ENCODE measurements around the gene THBS2. TPM values are rescaled to one million over a fixed set of nuclear protein-coding genes. Genes with fewer than 3 reads are reported as not detected.
"Not testable (repeated sequence)": the region's sequence is repeated elsewhere in the genome, so short reads cannot be mapped to it uniquely, and the experiment has no call there.

THBS2 gene
- total RNA-seq, 2 experiments from 2014 or later: not detected

GRCh38 chr6:169269180-169270076, 15.8 kb upstream of the THBS2 start:
- no peaks in the 10 kb centered on the region for H3K27me3 Mint-ChIP-seq
- H3K36me3 Mint-ChIP-seq: no peaks in the 10 kb centered on the region
- no peak for DNase-seq
- CTCF ChIA-PET: no interaction called here
- POLR2A ChIA-PET: no interaction called here
- intact Hi-C loops (cut with micrococcal nuclease): no loop called here
- no peaks in the 10 kb centered on the region for H3K4me1 Mint-ChIP-seq (ENCODE audit: low read depth)
- H3K9me3 Mint-ChIP-seq: no peaks in the 10 kb centered on the region
- no peak overlapping the region for H3K4me3 Mint-ChIP-seq
- no peak overlapping the region for H3K27ac Mint-ChIP-seq

GRCh38 chr6:169268276-169268675, 14.6 kb upstream of the THBS2 start:
- CTCF ChIA-PET: no interaction called here
- intact Hi-C loops (cut with micrococcal nuclease): no loop called here
- H3K36me3 Mint-ChIP-seq: no peaks in the 10 kb centered on the region
- POLR2A ChIA-PET: no interaction called here
- H3K4me3 Mint-ChIP-seq: no peak overlapping the region
- H3K4me1 Mint-ChIP-seq (ENCODE audit: low read depth): no peaks in the 10 kb centered on the region
- no peaks in the 10 kb centered on the region for H3K9me3 Mint-ChIP-seq
- no peak for DNase-seq
- H3K27ac Mint-ChIP-seq: no peak overlapping the region
- no peaks in the 10 kb centered on the region for H3K27me3 Mint-ChIP-seq

- intact Hi-C loops (cut with micrococcal nuclease): no loop called here
- H3K9me3 Mint-ChIP-seq: no peaks in the 10 kb centered on the region
- ChIA-PET CTCF (no interaction called here), POLR2A (no interaction called here)
- H3K27me3 Mint-ChIP-seq: no peaks in the 10 kb centered on the region
- H3K27ac Mint-ChIP-seq: no peak overlapping the region
- H3K4me1 Mint-ChIP-seq (ENCODE audit: low read depth): no peaks in the 10 kb centered on the region
- no peaks in the 10 kb centered on the region for H3K36me3 Mint-ChIP-seq
- H3K4me3 Mint-ChIP-seq: no peak overlapping the region
- DNase-seq: no peak
These were observed 13.3 kb upstream of the THBS2 start for GRCh38 chr6:169266746-169267591.

GRCh38 chr6:169266261-169266660, 12.6 kb upstream of the THBS2 start:
- intact Hi-C loops (cut with micrococcal nuclease): no loop called here
- no peaks in the 10 kb centered on the region for H3K9me3 Mint-ChIP-seq
- no peaks in the 10 kb centered on the region for H3K36me3 Mint-ChIP-seq

DNA sequence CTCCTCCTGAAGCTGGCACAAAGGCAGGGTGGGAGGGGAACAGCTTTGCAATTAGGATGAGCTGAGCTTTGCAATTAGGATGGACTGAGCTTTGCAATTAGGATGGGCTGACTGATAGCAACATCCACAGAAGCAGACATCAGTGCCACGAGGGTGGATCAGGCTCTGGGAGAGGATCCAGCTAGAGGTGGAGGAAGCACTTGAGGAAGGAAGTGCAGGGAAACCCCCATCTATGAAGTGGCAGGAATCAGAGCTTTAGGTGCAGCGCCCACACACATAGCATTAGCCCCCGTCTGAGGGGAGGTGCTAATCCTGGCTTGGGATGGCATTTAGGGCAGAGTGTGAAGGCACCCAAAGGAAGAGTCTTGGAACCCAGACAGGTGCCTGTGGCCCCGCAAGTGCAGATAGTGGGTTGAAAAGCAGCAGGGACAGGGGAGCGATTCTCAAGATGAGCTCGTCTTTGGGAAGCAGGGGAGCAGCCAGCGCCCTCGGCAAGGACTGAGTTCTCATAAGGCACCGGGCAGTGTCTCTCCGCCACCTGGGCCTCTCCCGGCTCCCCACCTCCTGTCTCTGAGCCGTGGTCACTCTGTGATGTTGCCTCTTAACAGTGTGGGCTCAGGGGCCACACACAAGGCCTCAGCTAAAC, 12.0 kb upstream of the THBS2 start:
- CTCF ChIA-PET: no interaction called here
- no peaks in the 10 kb centered on the region for H3K4me1 Mint-ChIP-seq (ENCODE audit: low read depth)

More at GRCh38 chr6:169266261-169266660, 12.6 kb upstream of the THBS2 start:
- Mint-ChIP-seq H3K4me3 (no peak overlapping the region), H3K27ac (no peak overlapping the region), H3K4me1 (ENCODE audit: low read depth) (no peaks in the 10 kb centered on the region), H3K27me3 (no peaks in the 10 kb centered on the region)
- CTCF ChIA-PET: no interaction called here
- DNase-seq: no peak
- POLR2A ChIA-PET: no interaction called here

GRCh38 chr6:169263836-169264608, 10.4 kb upstream of the THBS2 start:
- Mint-ChIP-seq H3K36me3 (no peaks in the 10 kb centered on the region), H3K27ac (no peak overlapping the region), H3K4me1 (ENCODE audit: low read depth) (no peaks in the 10 kb centered on the region), H3K4me3 (no peak overlapping the region), H3K27me3 (peaks cover 3% of the 10 kb centered on the region), H3K9me3 (no peaks in the 10 kb centered on the region)
- ChIA-PET POLR2A (no interaction called here), CTCF (no interaction called here)
- DNase-seq: no peak
- intact Hi-C loops (cut with micrococcal nuclease): no loop called here

More for the DNA sequence above, 12.0 kb upstream of the THBS2 start:
- H3K4me3 Mint-ChIP-seq: no peak overlapping the region
- no peak overlapping the region for H3K27ac Mint-ChIP-seq
- POLR2A ChIA-PET: no interaction called here
- no peaks in the 10 kb centered on the region for H3K36me3 Mint-ChIP-seq
- no peaks in the 10 kb centered on the region for H3K9me3 Mint-ChIP-seq
- intact Hi-C loops (cut with micrococcal nuclease): no loop called here
- H3K27me3 Mint-ChIP-seq: peaks cover 3% of the 10 kb centered on the region
- no peak for DNase-seq

DNA sequence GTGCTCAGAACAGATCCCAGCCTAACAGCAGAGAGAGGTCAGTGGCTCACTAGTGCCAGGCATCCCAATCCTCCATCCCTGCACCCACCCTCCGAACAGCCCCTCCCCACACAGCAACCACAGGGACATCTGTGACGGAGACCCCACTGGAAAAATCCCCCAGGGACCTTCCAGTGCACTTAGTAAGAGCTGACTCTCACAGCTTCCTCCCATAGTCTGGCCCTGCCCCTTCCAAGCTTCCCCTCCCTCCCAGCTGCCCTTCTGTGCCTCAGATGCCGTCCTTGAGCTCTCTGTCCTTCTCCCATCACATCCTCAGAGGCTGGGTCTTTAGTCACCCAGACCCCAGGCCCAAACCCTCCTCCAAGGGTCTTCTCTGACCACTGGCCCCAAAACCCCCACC, 9.7 kb upstream of the THBS2 start:
- no peak for DNase-seq
- H3K4me3 Mint-ChIP-seq: no peak overlapping the region
- ChIA-PET POLR2A (no interaction called here), CTCF (no interaction called here)
- no peaks in the 10 kb centered on the region for H3K4me1 Mint-ChIP-seq (ENCODE audit: low read depth)
- H3K27ac Mint-ChIP-seq: no peak overlapping the region
- H3K36me3 Mint-ChIP-seq: no peaks in the 10 kb centered on the region
- H3K9me3 Mint-ChIP-seq: no peaks in the 10 kb centered on the region
- intact Hi-C loops (cut with micrococcal nuclease): no loop called here
- H3K27me3 Mint-ChIP-seq: peaks cover 3% of the 10 kb centered on the region

GRCh38 chr6:169262602-169263001, 9.0 kb upstream of the THBS2 start:
- H3K36me3 Mint-ChIP-seq; H3K4me1 Mint-ChIP-seq (ENCODE audit: low read depth); CTCF ChIA-PET; H3K9me3 Mint-ChIP-seq; intact Hi-C loops (cut with micrococcal nuclease); POLR2A ChIA-PET; DNase-seq; H3K4me3 Mint-ChIP-seq; H3K27me3 Mint-ChIP-seq; H3K27ac Mint-ChIP-seq: not testable (repeated sequence)

DNA sequence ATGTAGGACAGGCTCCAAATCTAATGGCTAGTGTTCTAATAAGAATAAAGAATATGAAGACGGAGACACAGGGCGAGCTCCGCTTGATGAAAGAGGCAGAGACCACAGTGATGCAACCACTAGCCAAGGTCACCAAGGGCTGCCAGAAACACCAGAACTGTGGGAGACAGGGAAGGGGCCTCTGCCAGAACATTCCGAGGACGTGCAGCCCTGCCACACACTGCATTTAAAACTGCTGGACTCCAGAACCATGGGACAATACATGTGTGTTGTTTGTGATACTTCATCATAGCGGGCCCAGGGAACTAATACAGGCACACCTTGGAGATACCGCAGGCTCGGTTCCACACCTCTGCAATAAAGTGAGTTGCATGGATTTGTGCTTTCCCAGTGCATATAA, 2.9 kb upstream of the THBS2 start:
- CTCF ChIA-PET: no interaction called here
- no peaks in the 10 kb centered on the region for H3K36me3 Mint-ChIP-seq
- H3K27me3 Mint-ChIP-seq: peaks cover 46% of the 10 kb centered on the region
- H3K9me3 Mint-ChIP-seq: no peaks in the 10 kb centered on the region
- POLR2A ChIA-PET: no interaction called here
- H3K4me1 Mint-ChIP-seq (ENCODE audit: low read depth): peaks cover 21% of the 10 kb centered on the region
- DNase-seq: no peak
- no peak overlapping the region for H3K27ac Mint-ChIP-seq
- intact Hi-C loops (cut with micrococcal nuclease): no loop called here
- H3K4me3 Mint-ChIP-seq: no peak overlapping the region

- intact Hi-C loops (cut with micrococcal nuclease): no loop called here
- H3K4me1 Mint-ChIP-seq (ENCODE audit: low read depth): peaks cover 21% of the 10 kb centered on the region
- H3K4me3 Mint-ChIP-seq: no peak overlapping the region
- H3K9me3 Mint-ChIP-seq: no peaks in the 10 kb centered on the region
- no peaks in the 10 kb centered on the region for H3K36me3 Mint-ChIP-seq
- ChIA-PET CTCF (no interaction called here), POLR2A (no interaction called here)
- no peak for DNase-seq
- peaks cover 47% of the 10 kb centered on the region for H3K27me3 Mint-ChIP-seq
- H3K27ac Mint-ChIP-seq: no peak overlapping the region
These were observed 2.4 kb upstream of the THBS2 start for GRCh38 chr6:169256061-169256460.

DNA sequence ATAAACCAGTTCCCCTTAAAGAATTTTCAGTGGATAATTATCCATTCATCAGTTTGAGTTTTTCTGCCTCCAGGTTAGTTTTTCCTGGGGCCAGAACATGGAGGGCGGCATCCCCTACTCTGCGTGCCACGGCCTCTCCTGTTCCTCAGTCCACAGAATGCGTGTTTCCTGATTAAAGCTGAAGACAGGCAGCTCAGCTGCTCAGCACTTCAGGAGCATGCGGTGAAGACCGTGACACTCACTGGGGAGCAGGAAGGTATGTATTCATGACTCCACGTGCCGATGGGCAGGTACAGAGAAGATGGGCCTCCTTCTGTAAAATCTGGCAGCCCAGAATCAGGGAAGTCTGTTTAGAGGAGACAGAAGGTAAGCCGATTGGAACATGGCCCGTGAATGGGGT, 2.0 kb upstream of the THBS2 start:
- Mint-ChIP-seq H3K4me3 (no peak overlapping the region), H3K36me3 (no peaks in the 10 kb centered on the region), H3K4me1 (ENCODE audit: low read depth) (peaks cover 21% of the 10 kb centered on the region), H3K9me3 (no peaks in the 10 kb centered on the region), H3K27ac (no peak overlapping the region), H3K27me3 (peaks cover 49% of the 10 kb centered on the region)
- ChIA-PET CTCF (no interaction called here), POLR2A (no interaction called here)
- intact Hi-C loops (cut with micrococcal nuclease): no loop called here
- DNase-seq: no peak

Measured in activated CD4-positive, alpha-beta memory T cell treated with anti-CD3 and anti-CD28 coated beads for 36 hours (primary cell).